OCI-LY3 (cell line): ENCODE measurements around the gene TP63.

Experiments
- H2AFZ ChIP-seq: fragments of 200-600, 300-600 bp; shearing (Covaris generic); 2 replicates; pipeline ENCODE4 v1.6.0; 2014; ENCODE audit warnings: antibody characterized with exemption, low read depth, low read length
- H3K27ac ChIP-seq: fragments of 200-600, 300-600 bp; sonication (generic); 2 replicates; pipeline ENCODE4 v1.5.1; 2014; ENCODE audit warnings: mild to moderate bottlenecking, low read length, moderate library complexity, mixed read lengths
- H3K27me3 ChIP-seq: fragments of 200-600, 300-600 bp; sonication (generic); 2 replicates; pipeline ENCODE4 v1.6.1; 2014; ENCODE audit warnings: low read depth, low read length, mixed read lengths
- H3K36me3 ChIP-seq: fragments of 200-600, 300-600 bp; sonication (generic); replicated peaks from 2 replicates; pipeline ENCODE3; 2014; ENCODE audit warnings: low read depth, low read length, mixed read lengths
- H3K4me1 ChIP-seq: fragments of 300-600, 200-600 bp; sonication (generic); 2 replicates; pipeline ENCODE4 v1.6.1; 2014; ENCODE audit warnings: low read length, mixed read lengths
- H3K4me2 ChIP-seq: fragments of 200-600, 300-600 bp; sonication (generic); 2 replicates; pipeline ENCODE4 v1.6.1; 2014; ENCODE audit warnings: low read length, mixed read lengths
- H3K4me3 ChIP-seq: fragments of 300-600, 200-600 bp; sonication (generic); 2 replicates; pipeline ENCODE4 v1.5.1; 2014; ENCODE audit warnings: antibody characterized with exemption, mild to moderate bottlenecking, low read length, moderate library complexity
- H3K79me2 ChIP-seq: fragments of 300-600, 200-600 bp; shearing (Covaris generic); 2 replicates; pipeline ENCODE4 v1.6.1; 2014; ENCODE audit warnings: mild to moderate bottlenecking, low read length, mixed read lengths
- H3K9ac ChIP-seq: fragments of 300-600, 200-600 bp; shearing (Covaris generic); 2 replicates; pipeline ENCODE4 v1.6.0; 2014; ENCODE audit warnings: mild to moderate bottlenecking, low read length, moderate library complexity
- H3K9me3 ChIP-seq: fragments of 200-600, 300-600 bp; shearing (Covaris generic); 2 replicates; pipeline ENCODE4 v1.6.1; 2014; ENCODE audit warnings: low read length, mixed read lengths; ENCODE audit not compliant: insufficient read depth
- H4K20me1 ChIP-seq: fragments of 200-600, 300-600 bp; sonication (generic); 2 replicates; pipeline ENCODE4 v1.6.1; 2016; ENCODE audit warnings: low read length, mixed read lengths; ENCODE audit not compliant: insufficient read depth
- EZH2phosphoT487 ChIP-seq: fragments of 200-600 bp; shearing (Covaris generic); IDR thresholded peaks from 2 replicates; pipeline ENCODE4 v1.6.1; 2018; ENCODE audit warnings: antibody characterized with exemption, mixed run types, low read depth
- TF ChIP-seq, protein P1 (sequence below): fragments of 200-600, 300-600 bp; sonication (generic); IDR thresholded peaks from 2 replicates; pipeline ENCODE4 v1.5.1; 2014; ENCODE audit warnings: antibody characterized with exemption, low read length, low read depth

The TP63 gene

DNA sequence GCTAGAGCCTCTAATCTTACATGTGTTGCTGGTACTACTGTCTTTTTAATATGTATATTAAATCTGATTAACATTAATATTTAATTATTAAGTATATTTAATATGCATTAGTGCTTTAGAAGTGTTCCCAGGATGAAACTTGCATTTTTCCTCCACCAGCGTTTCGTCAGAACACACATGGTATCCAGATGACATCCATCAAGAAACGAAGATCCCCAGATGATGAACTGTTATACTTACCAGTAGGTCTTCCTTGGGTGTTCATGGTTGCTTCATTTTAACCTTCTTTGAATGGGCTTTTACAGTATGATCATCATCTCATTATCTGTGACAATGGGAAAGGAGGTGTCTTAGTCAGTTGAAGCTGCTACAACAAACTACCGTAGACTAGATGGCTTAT lies 238.0 kb downstream of the TP63 start:
- H3K4me2 ChIP-seq = no peak overlapping the region
- no peaks in the 10 kb centered on the region for H3K79me2 ChIP-seq
- TF ChIP-seq EZH2phosphoT487 = no peak
- TF ChIP-seq, protein P1, sequence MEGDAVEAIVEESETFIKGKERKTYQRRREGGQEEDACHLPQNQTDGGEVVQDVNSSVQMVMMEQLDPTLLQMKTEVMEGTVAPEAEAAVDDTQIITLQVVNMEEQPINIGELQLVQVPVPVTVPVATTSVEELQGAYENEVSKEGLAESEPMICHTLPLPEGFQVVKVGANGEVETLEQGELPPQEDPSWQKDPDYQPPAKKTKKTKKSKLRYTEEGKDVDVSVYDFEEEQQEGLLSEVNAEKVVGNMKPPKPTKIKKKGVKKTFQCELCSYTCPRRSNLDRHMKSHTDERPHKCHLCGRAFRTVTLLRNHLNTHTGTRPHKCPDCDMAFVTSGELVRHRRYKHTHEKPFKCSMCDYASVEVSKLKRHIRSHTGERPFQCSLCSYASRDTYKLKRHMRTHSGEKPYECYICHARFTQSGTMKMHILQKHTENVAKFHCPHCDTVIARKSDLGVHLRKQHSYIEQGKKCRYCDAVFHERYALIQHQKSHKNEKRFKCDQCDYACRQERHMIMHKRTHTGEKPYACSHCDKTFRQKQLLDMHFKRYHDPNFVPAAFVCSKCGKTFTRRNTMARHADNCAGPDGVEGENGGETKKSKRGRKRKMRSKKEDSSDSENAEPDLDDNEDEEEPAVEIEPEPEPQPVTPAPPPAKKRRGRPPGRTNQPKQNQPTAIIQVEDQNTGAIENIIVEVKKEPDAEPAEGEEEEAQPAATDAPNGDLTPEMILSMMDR = no peak
- H3K4me3 ChIP-seq = no peak overlapping the region
- H3K27me3 ChIP-seq = no peaks in the 10 kb centered on the region
- no peaks in the 10 kb centered on the region for H3K9me3 ChIP-seq
- no peaks in the 10 kb centered on the region for H3K4me1 ChIP-seq
- H4K20me1 ChIP-seq = no peaks in the 10 kb centered on the region
- peaks cover 65% of the 10 kb centered on the region for H3K36me3 ChIP-seq
- H3K9ac ChIP-seq = no peak overlapping the region
- H2AFZ ChIP-seq = no peak overlapping the region
- H3K27ac ChIP-seq = no peak overlapping the region

DNA sequence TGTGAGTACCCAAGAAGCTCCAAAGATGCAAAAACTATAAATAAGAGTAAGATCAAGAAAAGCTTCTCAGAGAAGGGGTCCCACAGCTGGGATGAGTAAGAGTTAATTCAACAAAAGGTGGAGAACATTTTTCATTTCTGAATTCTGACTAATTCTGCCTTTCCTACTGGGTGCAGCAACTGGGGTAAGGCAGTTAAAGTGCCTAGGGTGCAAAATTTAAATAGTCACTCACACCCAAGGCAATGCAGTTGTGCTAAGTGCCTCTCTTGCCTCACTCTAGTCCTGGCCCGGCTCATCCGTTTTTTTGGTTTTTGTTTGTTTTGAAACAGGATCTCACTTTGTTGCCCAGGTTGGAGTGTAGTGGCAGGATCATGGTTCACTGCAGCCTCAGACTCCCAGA lies 240.2 kb downstream of the TP63 start:
- H3K9ac ChIP-seq = no peak overlapping the region
- no peak overlapping the region for H3K4me3 ChIP-seq
- no peak overlapping the region for H3K27ac ChIP-seq
- H3K79me2 ChIP-seq = no peaks in the 10 kb centered on the region
- no peak overlapping the region for H3K4me2 ChIP-seq
- no peaks in the 10 kb centered on the region for H3K9me3 ChIP-seq
- TF ChIP-seq, protein P1 = no peak
- no peak for TF ChIP-seq EZH2phosphoT487
- H3K4me1 ChIP-seq = no peaks in the 10 kb centered on the region
- H4K20me1 ChIP-seq = no peaks in the 10 kb centered on the region
- no peaks in the 10 kb centered on the region for H3K27me3 ChIP-seq
- peaks cover 58% of the 10 kb centered on the region for H3K36me3 ChIP-seq
- H2AFZ ChIP-seq = no peak overlapping the region

DNA sequence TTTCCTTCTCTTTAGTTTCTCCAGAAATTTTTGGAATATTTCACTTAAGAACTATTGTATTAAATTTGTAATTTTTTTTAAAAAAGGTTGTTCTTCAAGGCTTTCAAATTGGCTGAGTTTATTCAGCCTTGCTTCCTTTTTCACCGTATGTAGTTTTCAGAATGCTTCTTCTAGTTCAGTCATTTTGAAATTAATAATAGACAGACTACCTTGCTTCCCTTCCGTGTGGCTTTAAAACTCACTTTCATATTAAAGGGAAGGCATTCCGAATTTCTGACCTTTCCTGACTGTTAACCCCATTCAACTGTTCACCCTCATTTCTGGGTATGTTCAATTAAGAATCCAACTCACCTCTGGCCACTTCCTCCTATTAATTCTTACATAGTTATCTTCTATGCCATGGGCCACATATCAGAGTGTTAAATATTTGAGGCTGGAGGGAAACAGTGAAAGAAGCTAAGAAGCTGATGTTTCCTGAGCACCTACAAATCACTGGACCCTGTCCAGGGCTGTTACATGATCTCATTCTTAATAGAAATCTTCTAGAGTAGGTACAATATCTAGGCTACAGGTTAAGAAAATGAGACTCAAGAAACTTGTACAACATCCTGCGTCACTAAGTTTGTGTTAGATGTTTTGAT lies 252.0 kb downstream of the TP63 start:
- H3K9ac ChIP-seq = 0 out of 2 replicates have a peak overlapping the region, but pooled peaks have one; percentile 20
- no peaks in the 10 kb centered on the region for H4K20me1 ChIP-seq
- H3K27me3 ChIP-seq = no peaks in the 10 kb centered on the region
- peak overlapping the region; percentile 16 for H3K4me3 ChIP-seq
- peak overlapping the region; percentile 48 for H3K27ac ChIP-seq
- no peaks in the 10 kb centered on the region for H3K9me3 ChIP-seq
- H3K4me2 ChIP-seq = peak overlapping the region; percentile 69
- H3K4me1 ChIP-seq = peaks cover 18% of the 10 kb centered on the region
- no peaks in the 10 kb centered on the region for H3K79me2 ChIP-seq
- no peak overlapping the region for H2AFZ ChIP-seq
- no peak for TF ChIP-seq EZH2phosphoT487
- TF ChIP-seq, protein P1 = no peak
- H3K36me3 ChIP-seq = peaks cover 53% of the 10 kb centered on the region

DNA sequence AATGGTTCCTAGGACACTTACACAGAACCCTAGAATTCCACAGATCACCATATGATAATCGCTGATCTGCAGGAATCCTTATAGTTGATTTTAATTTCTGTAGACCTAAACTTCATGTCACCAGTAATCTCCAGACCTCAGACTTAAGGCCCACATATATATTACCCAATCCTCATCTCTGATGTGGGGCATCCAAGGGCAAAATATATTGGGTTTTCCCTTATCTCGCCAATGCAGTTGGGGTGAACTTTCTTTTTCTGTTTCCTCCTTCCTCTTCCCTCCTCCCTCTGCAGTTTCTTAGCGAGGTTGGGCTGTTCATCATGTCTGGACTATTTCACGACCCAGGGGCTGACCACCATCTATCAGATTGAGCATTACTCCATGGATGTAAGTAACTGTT lies 259.3 kb downstream of the TP63 start:
- H3K9ac ChIP-seq = no peak overlapping the region

More for the DNA sequence above, 259.3 kb downstream of the TP63 start:
- Histone ChIP-seq H2AFZ (no peak overlapping the region), H3K4me1 (no peaks in the 10 kb centered on the region), H3K79me2 (no peaks in the 10 kb centered on the region), H4K20me1 (no peaks in the 10 kb centered on the region), H3K36me3 (peaks cover 77% of the 10 kb centered on the region), H3K4me3 (no peak overlapping the region), H3K27ac (no peak overlapping the region), H3K27me3 (no peaks in the 10 kb centered on the region), H3K4me2 (no peak overlapping the region), H3K9me3 (no peaks in the 10 kb centered on the region)
- TF ChIP-seq, protein P1 = no peak
- no peak for TF ChIP-seq EZH2phosphoT487
